Measurements from ENCODE around the gene RFX8. TPM values are rescaled to one million over a fixed set of nuclear protein-coding genes. Genes with fewer than 3 reads are reported as not detected.

RFX8 gene
- polyA plus RNA-seq, 1 of the 3 experiments (the other 2 are of a cell fraction): 0.07 TPM

- Histone ChIP-seq H3K27ac (ENCODE audit: low read depth in 2 of 2, low read length in 1 of 2) (peak overlapping the region in 1 of 2 experiments; percentile 28; a peak in 2 of 4 replicates), H3K36me3 (replicated peaks in 1 of 2; ENCODE audit: control insufficient read depth in 1 of 2, insufficient read depth in 2 of 2, low read length in 1 of 2) (no peaks in the 10 kb centered on the region), H3K4me2 (no peak overlapping the region), H3K9ac (no peak overlapping the region), H3F3A (replicated peaks; ENCODE audit: insufficient read depth) (no peaks in the 10 kb centered on the region), H3K9me2 (no peaks in the 10 kb centered on the region), H4K20me1 (ENCODE audit: insufficient read depth) (no peaks in the 10 kb centered on the region), H2AFZ (ENCODE audit: low read depth) (0 out of 2 replicates have a peak overlapping the region, but pooled peaks have one; percentile 34), H3K4me3 (ENCODE audit: low read depth in 2 of 2, low read length in 1 of 2) (no peak overlapping the region), H3K9me3 (no peaks in the 10 kb centered on the region), H3K79me2 (ENCODE audit: insufficient read depth) (no peaks in the 10 kb centered on the region), H3K27me3 (ENCODE audit: insufficient read depth) (no peaks in the 10 kb centered on the region), H3K4me1 (ENCODE audit: control insufficient read depth in 1 of 2, insufficient read depth in 2 of 2, low read depth in 1 of 2, low read length in 1 of 2) (peaks cover 0 to 11% of the 10 kb centered on the region in 2 experiments; a peak in 2 of 4 replicates)
- ChIA-PET POLR2A (no interaction called here), CTCF (interaction anchor here (1.3 kb wide), 1 partner anchor 92 kb away, joined by 3 read pairs; the partner anchor contains the start of gene CREG2)
- WGBS (ENCODE audit: low lambda C conversion rate): 32% methylated on average over 4 of the region's 4 CpGs
- TF ChIP-seq RXRA (IDR thresholded peaks at IDR 0.05; ENCODE audit: borderline replicate concordance, low read depth) (no peak), RCOR1 (IDR thresholded peaks at IDR 0.05; ENCODE audit: low read length) (no peak), ELF1 (IDR thresholded peaks at IDR 0.05) (no peak), CHD2 (IDR thresholded peaks at IDR 0.05; ENCODE audit: low read length, partially characterized antibody) (no peak), FOXM1 (IDR thresholded peaks at IDR 0.05; ENCODE audit: low read depth) (no peak), IRF3 (IDR thresholded peaks at IDR 0.05; ENCODE audit: low read depth, low read length) (no peak), EZH2phosphoT487 (IDR thresholded peaks at IDR 0.05; ENCODE audit: borderline replicate concordance, low read depth) (no peak), YY1 (IDR thresholded peaks at IDR 0.05; ENCODE audit: low read depth) (no peak), REST (IDR thresholded peaks at IDR 0.05; ENCODE audit: low read depth, low read length) (no peak), GABPA (IDR thresholded peaks at IDR 0.05; ENCODE audit: low read depth) (no peak), MEF2A (IDR thresholded peaks at IDR 0.05; ENCODE audit: borderline replicate concordance, low read depth) (no peak), NRF1 (IDR thresholded peaks at IDR 0.05; ENCODE audit: low read depth, low read length) (no peak), JUND (IDR thresholded peaks at IDR 0.05) (no peak), USF1 (IDR thresholded peaks at IDR 0.05; ENCODE audit: borderline replicate concordance, low read depth) (no peak), FOSL2 (IDR thresholded peaks at IDR 0.05; ENCODE audit: borderline replicate concordance, low read depth) (no peak), ZBTB33 (IDR thresholded peaks at IDR 0.05; ENCODE audit: borderline replicate concordance, low read depth) (no peak), RAD21 (IDR thresholded peaks at IDR 0.05; ENCODE audit: low read length) (no peak), MXI1 (IDR thresholded peaks at IDR 0.05; ENCODE audit: low read depth, low read length) (no peak), EP300 (IDR thresholded peaks at IDR 0.05; ENCODE audit: borderline replicate concordance in 1 of 2, low read depth in 1 of 2, low read length in 1 of 2) (no peak)
- no peak for DNase-seq
These were observed 4.4 kb upstream of the RFX8 start for GRCh38 chr2:101479328-101479727.

All from SK-N-SH (cell line).